22Rv1 (cell line): ENCODE measurements around the gene LRRC45.
A peak's percentile ranks its signal among the peaks of the same experiment; 100 is the strongest.

Experiments used
- H3K27ac ChIP-seq: fragments of 450-650 bp; 2 replicates; pipeline ENCODE4 v1.5.1; 2017
- ZFX ChIP-seq: fragments of 450-650 bp; IDR thresholded peaks from 2 replicates; pipeline ENCODE4 v1.6.1; 2017; ENCODE audit warnings: antibody characterized with exemption, borderline replicate concordance
- TF ChIP-seq, protein P1 (sequence below): fragments of 450-650 bp; IDR thresholded peaks from 2 replicates; pipeline ENCODE4 v1.5.1; 2017; ENCODE audit warnings: mild to moderate bottlenecking

Gene LRRC45

DNA sequence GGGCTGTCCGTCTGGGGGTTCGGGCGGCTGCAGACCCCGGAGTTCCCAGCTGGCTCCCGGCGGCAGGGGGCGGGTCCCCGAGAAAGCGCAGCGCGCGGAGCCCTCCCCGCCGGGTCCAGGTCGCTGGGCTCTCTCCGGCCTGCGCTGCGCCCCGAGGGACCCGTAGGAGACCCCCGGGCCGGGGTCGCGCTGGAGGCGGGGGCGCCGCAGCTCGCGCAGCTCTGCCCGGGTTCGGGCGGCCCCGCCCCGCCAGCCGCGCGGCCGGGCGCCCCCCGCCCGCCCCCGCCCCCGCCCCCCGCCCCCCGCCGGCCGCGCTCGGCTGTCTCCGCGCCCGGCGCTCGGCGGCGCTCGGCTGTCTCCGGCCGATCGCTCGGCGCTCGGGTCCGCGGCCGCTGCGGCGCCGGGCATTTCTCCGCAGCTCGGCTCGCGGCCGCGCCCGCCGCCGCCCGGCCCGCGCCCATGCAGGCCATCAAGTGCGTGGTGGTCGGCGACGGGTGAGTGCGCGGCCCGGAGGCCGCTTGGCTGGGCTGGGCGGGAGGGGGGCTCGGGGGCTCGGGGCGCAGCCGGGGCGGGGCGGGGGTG lies 8.3 kb downstream of the LRRC45 start, which contains the start of gene RAC3:
Gene RAC3, plus strand, starts transcription at position 376 of the 582 bp plus-strand sequence. Its CDS starts 84 bp downstream, at position 460.
- TF ChIP-seq, protein P1, sequence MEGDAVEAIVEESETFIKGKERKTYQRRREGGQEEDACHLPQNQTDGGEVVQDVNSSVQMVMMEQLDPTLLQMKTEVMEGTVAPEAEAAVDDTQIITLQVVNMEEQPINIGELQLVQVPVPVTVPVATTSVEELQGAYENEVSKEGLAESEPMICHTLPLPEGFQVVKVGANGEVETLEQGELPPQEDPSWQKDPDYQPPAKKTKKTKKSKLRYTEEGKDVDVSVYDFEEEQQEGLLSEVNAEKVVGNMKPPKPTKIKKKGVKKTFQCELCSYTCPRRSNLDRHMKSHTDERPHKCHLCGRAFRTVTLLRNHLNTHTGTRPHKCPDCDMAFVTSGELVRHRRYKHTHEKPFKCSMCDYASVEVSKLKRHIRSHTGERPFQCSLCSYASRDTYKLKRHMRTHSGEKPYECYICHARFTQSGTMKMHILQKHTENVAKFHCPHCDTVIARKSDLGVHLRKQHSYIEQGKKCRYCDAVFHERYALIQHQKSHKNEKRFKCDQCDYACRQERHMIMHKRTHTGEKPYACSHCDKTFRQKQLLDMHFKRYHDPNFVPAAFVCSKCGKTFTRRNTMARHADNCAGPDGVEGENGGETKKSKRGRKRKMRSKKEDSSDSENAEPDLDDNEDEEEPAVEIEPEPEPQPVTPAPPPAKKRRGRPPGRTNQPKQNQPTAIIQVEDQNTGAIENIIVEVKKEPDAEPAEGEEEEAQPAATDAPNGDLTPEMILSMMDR, result no peak
- TF ChIP-seq ZFX, result no peak

GRCh38 chr17:82031885-82032627 lies 9.0 kb downstream of the LRRC45 start:
- peak overlapping the region; percentile 97 for H3K27ac ChIP-seq

More for the DNA sequence above, 8.3 kb downstream of the LRRC45 start, which contains the start of gene RAC3:
- peak within 1 kb of the TSS; percentile 97 for H3K27ac ChIP-seq

DNA sequence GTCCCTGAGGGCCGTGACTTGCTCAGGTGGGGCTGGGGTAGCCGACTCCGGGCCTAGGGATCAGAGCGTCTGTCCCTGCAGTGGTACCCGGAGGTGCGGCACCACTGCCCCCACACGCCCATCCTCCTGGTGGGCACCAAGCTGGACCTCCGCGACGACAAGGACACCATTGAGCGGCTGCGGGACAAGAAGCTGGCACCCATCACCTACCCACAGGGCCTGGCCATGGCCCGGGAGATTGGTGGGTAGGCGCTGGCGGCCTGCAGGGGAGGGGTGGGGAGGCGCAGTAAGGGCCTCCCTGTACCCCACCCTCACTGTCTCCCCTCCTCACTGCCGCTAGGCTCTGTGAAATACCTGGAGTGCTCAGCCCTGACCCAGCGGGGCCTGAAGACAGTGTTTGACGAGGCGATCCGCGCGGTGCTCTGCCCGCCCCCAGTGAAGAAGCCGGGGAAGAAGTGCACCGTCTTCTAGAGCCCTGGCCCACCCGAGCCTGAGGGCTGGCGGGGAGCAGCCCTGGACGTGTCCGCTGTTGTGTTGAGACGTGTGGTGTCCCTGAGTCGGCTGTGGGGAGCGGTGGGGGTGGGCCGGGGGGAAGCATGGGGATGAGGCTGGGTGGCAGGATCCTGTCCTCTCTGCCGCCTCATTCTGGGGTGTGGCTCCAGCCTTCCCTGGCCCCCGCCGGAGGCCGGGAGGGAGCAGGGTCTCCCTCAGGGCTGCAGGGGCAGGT lies 10.4 kb downstream of the LRRC45 start:
- peak overlapping the region; percentile 97; the same call in 1 of the 2 replicates for H3K27ac ChIP-seq
- TF ChIP-seq, protein P1, result no peak
- TF ChIP-seq ZFX, result no peak

More at GRCh38 chr17:82031885-82032627, 9.0 kb downstream of the LRRC45 start:
- no peak for TF ChIP-seq ZFX
- TF ChIP-seq, protein P1, result no peak

DNA sequence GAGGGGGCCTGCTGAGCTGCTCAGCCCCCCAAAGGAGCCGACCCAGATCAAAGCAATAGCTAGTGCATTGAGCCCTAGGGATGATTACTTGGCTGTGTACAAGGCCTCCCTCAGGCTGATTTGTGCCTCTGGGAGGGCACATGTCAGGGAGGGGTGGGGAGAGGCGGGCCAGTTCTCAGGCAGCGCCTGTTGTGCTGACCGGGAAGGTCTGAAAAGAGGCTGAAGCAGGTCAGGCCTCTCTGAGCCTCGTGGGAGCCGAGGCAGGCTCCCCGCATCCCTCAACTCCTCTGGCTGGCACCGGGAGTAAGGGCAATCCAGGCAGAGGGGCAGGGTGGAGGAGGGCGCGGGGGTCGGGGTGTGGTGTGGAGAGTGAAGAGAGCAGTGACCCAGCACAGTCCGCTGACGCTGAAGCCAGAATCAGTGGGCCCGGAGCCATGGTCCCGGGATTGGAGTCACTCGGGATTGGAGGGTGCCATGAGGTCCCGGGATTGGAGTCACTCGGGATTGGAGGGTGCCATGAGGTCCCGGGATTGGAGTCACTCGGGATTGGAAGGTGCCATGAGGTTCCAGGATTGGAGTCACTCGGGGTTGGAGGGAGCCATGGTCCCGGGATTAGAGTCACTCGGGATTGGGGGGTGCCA lies 11.4 kb downstream of the LRRC45 start:
- no peak for TF ChIP-seq ZFX
- TF ChIP-seq, protein P1, result no peak
- peak overlapping the region; percentile 97 for H3K27ac ChIP-seq

- peak overlapping the region; percentile 97 for H3K27ac ChIP-seq
- TF ChIP-seq ZFX, result no peak
- TF ChIP-seq, protein P1, result no peak
These were observed 12.4 kb downstream of the LRRC45 start for GRCh38 chr17:82035488-82035887.

DNA sequence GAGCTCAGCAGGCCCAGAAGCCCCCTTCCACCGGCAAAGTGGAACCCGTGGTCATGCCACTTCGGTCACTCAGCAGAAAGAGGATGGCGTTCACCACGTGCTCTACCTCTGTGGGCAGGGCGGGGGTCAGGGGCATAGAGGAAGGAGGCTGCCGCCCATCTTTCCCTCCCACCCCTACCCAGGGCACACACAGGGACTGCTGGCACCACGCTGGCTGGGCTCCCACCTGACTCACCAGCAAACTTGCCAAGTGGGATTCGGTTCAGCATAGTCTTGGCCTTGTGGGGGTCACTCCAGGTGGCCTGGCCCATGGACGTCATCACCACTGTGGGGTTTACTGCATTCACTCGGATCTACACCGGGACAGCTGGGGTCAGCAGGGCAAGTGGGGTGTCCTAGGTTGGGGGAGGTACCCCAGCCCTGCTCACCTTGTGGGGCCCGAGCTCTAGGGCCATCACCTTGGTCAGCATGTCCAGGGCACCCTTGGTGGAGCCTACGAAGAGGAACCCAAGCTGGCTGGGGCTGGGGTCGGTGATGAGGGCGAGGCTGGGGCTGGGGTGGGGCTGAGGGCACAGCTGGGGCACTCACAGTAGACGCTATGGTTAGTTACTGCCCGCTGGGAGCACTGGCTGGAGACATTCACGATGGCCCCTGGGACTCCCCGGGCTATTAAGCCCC lies 13.0 kb downstream of the LRRC45 start:
- H3K27ac ChIP-seq, result peak overlapping the region; percentile 97
- TF ChIP-seq ZFX, result no peak
- TF ChIP-seq, protein P1, result no peak
